ENCODE results near the gene CENPN.

The CENPN gene, protein sequence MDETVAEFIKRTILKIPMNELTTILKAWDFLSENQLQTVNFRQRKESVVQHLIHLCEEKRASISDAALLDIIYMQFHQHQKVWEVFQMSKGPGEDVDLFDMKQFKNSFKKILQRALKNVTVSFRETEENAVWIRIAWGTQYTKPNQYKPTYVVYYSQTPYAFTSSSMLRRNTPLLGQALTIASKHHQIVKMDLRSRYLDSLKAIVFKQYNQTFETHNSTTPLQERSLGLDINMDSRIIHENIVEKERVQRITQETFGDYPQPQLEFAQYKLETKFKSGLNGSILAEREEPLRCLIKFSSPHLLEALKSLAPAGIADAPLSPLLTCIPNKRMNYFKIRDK

DNA sequence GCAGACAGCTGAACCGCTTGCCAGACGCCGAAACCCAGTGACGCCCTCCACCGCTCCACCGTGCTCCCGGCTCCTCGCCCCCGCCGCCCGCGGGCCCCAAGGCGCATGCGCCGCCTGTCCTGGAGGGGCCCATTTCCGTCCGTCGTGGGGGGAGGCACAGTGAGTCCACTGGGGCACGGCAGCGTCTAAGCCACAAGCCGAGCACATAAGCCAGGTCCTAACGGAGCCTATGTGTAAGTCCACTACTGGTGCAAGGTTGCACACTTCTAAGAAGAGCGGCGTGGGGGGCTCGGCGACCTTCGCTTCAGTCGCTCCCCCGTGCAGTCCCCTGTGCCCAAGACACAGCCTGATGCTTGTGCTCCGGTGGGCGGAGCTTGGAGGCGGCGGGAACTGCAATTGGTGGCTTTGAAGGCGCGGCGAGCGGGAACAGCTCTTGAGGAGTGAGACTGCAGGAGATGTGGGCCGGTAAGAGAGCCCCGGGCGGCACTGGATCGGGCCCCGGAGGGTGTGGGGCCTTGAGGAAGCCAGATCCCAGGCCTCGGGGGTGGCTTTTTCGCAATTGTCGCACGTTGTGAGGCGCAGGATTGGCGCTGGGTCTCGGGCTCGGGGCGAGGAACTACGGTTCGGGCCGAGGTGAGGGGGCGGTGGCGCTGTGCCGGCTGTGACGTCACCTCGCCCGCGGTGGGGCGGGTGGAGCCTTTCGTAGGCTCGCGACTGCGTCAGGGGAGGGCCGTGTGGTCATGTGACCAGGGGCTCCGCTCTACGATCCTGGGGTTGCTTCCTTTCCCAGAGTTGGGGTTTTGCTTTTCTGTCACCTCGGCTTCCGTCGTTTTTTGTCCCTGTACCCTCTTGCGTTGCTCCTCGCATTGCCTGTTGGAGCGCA, at the start of gene CENPN, which contains the start of gene CMC2:
CENPN (plus strand) TSS at position 402 of the 883 bp plus-strand sequence. CDS start 4,726 bp downstream, outside the sequence.
CMC2 (minus strand) TSS at position 73 of the 883 bp plus-strand sequence. CDS start 9,491 bp downstream, outside the sequence.
- DNase-seq (ENCODE audit: extremely low spot score, insufficient read length, low read depth) (peak; percentile 82), FAIRE-seq (peak; percentile 89)

DNA sequence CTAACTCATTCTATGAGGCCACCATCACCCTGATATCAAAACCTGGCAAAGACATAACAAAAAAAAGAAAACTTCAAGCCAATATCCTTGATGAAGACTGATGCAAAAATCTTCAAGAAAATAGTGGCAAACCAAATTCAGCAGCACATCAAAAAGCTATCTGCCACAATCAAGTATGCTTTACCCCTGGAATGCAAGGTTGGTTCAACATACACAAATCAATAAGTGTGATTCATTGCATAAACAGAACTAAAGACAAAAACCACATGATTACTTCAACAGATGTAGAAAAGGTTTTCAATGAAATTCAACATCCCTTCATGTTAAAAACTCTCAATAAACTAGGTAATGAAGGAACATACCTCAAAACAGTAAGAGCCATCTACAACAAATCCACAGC, 48.7 kb upstream of the CENPN start:
- DNase-seq (ENCODE audit: extremely low spot score, insufficient read length, low read depth) (no peak), FAIRE-seq (no peak)

DNA sequence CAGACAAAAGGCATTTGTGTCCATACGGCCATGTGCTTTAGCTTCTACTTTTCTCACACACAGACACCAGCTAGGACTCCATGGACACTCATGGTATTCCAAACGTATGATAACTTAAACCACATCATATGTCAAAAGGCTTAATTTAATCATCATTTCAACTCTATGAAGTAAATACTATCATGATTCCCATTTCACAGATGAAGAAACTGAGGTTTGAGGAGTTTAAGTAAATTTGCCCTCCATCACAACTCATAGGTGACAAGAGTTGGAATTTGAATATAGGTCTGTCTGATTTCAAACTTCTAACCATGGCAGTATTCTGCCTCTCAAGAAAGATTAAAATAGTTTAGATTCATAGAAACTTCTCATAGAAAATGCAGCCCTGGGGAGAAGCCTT, 44.1 kb upstream of the CENPN start:
- DNase-seq (ENCODE audit: extremely low spot score, insufficient read length, low read depth) (no peak), FAIRE-seq (no peak)

DNA sequence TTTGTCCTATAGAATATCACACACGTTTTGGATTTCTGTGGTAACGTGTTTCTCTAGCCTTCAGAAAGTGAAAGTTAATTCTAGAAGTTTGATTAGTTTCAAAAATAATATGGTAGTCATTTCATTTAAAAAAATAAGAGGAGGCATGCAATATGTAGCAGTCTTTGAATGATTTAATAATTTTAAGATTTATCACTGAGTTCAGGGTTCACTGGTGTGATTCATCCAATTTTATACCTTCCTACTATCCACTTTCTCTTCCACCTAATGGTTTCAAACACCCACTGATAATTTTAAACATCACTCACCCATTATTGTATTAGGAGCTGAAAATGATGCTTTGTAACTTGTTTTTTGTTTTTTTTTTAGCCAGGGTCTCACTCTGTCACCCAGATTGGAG, 42.7 kb upstream of the CENPN start:
- FAIRE-seq (no peak), DNase-seq (ENCODE audit: extremely low spot score, insufficient read length, low read depth) (no peak)

DNA sequence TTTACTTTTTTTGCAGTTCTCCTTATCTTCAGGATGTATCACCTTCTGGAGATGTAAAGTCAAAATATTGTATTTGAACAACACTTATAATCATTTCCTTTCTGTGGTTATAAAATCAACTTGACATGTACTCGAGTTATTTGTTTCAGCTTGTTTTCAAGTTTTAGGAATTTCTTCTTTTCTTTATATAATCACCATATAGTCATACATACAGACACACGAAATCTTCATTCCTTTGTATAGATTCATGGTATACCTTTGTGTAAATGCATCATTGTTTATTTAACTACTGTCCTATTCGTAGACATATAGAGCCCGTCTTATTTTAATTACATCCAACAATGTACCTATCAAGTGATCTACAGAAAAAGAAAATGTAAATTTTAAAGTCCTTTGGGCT, 40.4 kb upstream of the CENPN start:
- no peak for DNase-seq (ENCODE audit: extremely low spot score, insufficient read length, low read depth)

DNA sequence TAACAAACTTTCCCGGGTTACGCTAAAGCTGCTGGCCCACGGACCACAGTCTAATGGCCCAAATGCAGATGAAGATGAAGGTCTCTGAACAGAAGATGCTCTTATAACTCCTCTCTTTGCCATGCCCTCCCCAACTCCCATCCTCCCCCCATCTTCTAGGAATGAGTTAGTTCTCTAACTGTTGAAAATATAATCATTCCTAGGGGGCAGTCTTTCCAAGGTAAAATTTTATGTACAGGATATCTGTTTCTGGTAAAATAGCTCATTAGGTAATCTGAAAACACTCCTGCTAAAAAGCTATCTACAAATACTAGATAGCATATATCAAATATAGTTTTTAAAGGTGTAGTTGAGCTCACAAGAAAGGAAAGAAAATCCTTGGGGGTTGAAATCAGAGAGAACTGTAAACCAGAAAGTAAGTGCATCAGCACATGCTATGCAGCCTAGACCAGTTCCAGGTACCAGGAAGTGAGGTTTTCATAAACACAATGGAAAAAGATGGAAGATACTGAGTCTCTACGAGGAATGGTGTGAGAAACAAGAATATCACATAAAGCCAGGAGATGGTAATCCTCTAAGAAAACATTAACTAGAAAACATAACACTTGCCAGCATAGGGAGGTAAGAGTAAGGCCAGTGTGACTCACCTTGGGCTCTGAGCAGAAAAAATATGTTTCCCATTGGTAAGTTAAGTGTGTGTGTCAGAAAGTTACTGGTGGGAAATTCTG, 38.5 kb upstream of the CENPN start:
- DNase-seq (ENCODE audit: extremely low spot score, insufficient read length, low read depth), result no peak
- no peak for FAIRE-seq

More for the DNA sequence above, 40.4 kb upstream of the CENPN start:
- no peak for FAIRE-seq

DNA sequence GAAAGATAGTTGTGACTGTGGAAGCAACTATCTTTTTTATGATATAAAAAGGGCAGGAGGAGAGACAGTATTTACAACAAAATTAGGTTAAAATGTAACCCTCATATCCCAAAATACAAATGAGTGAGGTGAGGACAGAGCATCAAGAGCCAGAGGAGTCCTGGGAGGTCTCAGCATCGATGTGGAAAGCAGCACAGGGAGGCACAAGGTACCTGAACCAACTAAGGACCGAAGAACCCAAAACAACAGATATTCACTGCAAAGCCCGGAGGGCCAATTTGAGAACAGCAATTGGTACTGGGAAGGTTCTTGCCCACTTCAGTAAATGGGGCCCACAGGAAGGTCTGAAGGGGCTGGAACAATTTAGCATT, 37.9 kb upstream of the CENPN start:
- no peak for FAIRE-seq
- DNase-seq (ENCODE audit: extremely low spot score, insufficient read length, low read depth), result no peak

DNA sequence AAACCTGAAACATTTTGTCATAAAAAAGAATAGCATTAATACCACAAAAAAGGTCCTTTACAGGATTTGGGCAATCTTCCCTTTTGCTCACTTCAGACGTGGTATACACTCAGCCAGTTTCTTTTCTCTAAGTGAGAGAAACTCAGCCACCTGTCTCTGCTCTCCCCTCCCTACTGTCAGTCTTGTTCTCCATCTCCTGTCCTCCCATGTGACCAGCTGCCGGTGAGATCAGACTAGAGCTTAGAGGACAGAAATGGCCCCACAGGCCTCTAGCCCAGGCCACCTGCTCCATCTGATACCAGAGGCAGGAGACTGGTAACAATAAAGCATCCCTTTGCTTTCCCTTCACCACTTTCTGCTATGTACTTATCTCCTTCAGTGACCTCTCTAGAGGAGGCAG, 35.2 kb upstream of the CENPN start:
- no peak for FAIRE-seq
- DNase-seq (ENCODE audit: extremely low spot score, insufficient read length, low read depth), result no peak

DNA sequence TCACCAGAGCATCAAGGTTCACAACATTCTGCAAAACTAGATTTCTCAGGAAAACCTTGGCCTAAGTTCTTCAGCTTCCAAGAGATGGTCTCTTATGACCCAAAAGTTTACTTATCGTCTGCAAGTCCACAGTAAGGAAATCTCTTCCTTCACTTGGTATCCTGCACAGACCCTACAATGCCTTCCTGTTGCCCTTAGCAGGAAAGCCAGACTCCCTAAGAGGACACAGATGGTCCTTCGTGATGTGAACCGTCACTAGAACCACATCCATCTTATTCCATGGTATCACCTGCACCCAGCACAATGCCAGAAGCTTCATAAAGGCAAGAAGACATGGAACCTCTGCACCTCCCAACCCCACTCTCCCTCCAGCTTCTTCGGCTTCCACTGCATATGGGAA, 34.4 kb upstream of the CENPN start:
- FAIRE-seq (no peak), DNase-seq (ENCODE audit: extremely low spot score, insufficient read length, low read depth) (no peak)

DNA sequence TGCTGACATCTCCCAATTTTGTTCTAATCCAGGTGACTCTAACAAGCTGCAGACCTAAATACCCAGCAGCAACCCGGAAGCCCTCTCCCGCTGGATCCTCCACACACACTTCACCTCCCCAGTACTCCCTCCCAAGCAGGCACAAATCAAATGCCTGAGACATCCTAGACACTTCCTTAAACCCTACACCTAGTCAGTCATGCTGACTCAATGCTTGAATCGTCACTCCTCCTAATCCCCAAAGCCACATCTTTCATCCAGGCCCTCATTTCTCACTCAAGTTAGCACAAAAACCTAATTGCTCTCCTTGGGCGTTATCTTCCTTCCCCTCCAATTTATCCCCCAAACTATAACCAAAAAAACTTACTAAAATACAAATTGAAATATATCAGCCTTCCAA, 33.0 kb upstream of the CENPN start:
- no peak for DNase-seq (ENCODE audit: extremely low spot score, insufficient read length, low read depth)
- FAIRE-seq, result no peak

DNA sequence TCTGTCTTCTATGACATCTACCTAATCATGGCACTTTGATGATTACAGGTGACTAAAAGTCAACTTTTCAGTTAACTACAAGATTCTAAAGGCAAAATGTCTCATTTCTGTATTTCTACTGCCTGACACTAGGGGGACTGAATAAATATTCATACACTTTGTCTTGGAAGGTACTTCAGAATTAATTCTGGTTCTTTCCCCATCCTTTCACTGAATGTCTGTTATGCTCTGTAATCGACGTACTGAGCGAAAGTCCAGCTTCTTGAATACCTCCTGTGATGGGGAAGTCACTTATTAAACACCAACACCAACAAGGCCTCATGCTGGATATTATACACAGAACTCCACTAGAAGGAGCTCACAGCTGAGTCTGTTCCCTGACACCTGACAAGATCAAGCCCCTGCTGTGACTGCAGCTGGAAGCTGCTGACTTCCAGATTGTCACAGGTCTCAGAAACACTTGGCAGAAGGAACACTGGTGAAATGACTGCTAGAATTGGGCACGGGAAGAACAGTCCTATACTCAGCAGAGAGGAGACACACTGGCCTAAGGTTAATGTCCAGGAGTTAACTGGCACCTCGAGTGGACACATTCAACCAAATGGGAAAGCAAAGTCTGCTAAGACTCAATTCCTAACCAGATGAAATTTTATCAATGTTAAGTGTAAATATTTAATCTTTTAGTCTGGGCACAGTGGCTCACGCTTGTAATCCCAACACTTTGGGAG, 32.2 kb upstream of the CENPN start:
- no peak for FAIRE-seq
- DNase-seq (ENCODE audit: extremely low spot score, insufficient read length, low read depth), result no peak

DNA sequence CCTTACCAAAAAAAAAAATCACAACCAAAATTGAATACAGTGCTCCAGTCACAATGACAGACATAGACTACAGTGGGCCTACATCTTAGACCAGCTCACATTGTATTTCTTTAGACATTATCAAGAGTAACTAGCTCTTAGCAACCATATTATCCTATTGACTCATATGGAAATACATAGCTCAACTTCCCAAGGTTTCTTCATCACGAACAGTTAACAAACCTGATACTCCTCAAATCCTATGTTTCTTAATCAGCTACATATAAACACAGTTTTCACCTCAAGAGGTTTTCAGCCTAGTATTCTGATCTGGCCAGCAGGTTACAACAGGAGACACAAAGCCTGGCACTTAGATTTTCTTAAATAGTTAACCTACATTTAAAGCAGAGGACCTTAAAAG, 30.1 kb upstream of the CENPN start:
- FAIRE-seq (no peak), DNase-seq (ENCODE audit: extremely low spot score, insufficient read length, low read depth) (no peak)

DNA sequence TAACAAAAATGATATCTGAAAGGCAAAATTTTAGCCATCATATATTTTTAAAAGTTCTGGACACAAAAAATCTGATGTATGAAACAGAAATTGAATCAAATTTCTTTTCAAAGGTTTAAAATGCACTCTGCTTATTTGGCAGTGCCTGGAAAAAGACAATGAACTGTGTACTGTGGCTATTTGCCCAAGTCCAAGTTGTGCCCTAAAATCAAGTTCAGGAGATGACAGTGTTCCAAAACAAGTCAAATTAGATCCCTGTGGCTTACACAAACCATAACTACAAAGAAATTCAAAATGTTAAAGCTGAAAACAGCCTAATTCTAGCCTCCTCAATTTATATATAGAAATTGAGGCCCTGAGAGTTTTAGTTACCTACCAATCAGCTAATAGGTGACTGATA, 25.9 kb upstream of the CENPN start:
- FAIRE-seq (no peak), DNase-seq (ENCODE audit: extremely low spot score, insufficient read length, low read depth) (no peak)

DNA sequence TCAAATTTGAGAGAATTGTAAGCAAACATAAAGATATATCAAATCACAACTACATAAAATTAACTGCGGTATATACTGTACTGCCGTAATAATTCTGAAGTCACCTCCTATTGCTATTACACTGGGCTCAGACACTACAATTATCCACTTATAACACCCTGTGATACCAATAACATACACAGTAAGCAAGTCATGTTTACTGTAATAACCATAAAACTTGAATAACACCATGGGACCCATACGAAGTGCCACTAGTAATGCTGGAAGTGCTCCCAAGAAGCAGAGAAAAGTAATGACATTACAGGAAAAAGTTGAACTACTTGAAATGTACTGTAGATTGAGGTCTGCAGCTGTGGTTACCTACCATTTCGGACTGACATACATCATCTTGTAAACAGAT, 24.4 kb upstream of the CENPN start:
- no peak for FAIRE-seq
- no peak for DNase-seq (ENCODE audit: extremely low spot score, insufficient read length, low read depth)

DNA sequence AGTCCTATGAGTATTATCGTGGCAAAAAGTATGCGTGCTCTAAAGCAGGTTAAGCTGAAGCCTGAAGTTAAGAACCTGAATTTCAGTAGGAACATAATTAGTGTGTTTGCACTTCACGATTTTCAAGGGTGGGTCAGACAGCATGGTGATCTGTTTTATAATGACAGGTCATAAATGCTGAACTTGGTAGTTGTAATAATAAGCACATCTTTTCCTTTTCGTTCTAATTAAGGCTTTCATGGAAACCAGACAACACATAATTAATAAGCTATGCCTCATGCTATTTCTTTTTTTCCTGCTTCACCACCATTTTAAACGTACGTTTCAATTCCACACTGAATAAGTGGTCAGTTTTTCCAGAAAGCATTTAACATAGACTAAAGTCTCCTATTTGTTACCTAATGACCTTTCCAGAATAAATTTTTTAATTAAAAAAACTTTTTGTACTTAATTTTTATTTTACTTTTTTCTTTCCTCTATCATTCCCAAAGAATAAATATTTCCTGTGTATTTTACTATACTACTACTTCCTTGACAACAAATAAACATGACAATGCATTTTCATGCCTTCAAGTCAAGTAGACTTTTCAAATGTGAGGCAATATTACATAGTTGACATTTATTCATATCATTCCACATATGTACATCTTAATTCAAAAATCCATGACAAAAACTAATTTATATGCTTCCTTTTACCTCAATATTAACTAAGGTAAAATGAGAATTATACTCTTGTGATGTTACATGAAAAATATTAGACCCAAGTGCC, 22.7 kb upstream of the CENPN start:
- no peak for DNase-seq (ENCODE audit: extremely low spot score, insufficient read length, low read depth)
- no peak for FAIRE-seq

DNA sequence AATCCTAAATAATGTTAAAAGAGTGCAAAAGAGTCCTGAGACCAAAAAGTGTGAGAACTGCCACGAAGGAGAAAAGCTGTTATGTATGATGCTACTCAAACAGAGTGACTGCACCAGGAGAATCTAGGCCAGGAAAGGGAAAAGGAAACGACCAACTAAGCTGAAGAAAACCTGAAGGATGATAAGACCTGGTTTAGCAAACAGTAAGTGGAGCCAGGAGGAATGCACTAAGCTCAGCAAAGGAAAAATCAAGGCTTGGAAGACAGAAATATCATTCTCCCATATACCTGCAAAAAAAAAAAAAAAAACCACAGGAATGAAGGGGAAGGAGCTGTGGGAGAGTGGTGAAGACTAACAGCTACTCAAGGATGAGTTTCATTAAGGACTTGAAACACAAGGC, 21.4 kb upstream of the CENPN start:
- FAIRE-seq (no peak), DNase-seq (ENCODE audit: extremely low spot score, insufficient read length, low read depth) (no peak)

DNA sequence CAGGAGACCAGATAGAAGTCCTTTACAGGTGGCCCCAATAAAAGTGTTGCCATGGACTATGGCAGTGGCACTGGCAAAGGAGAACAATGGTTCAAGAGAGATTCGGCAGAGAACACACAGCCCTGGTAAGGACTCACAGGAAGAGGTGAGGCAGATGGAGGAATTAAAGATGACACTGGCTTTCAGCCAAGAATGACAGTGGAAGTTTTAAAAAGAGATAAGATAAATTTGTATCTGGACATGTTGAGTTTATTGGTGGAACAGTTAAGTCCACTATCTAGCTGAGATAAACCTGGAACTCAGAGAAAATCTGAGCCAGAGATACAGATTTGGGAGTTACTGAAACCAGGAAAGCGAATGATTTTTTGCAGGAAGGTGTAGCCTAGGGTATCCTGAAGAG, 20.5 kb upstream of the CENPN start:
- FAIRE-seq (no peak), DNase-seq (ENCODE audit: extremely low spot score, insufficient read length, low read depth) (no peak)

DNA sequence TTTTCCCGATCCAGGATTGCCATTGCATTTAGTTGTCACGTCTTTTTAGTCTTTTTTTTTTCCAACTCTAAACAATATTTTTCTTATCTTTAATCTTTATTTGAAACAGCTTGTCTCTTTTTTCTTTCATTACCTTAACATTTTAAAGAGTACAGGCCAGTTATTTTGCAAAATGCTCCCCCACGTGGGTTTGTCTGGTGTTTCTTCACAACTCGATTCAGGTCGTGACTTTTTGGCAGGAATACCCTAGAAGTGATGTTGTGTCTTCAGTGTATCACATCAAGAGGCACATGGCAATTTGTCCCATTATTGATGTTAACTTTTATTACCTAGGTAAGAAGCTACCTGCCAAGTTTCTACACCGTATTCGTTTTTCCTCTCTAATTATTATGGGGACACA, 18.3 kb upstream of the CENPN start:
- no peak for DNase-seq (ENCODE audit: extremely low spot score, insufficient read length, low read depth)
- FAIRE-seq, result no peak

DNA sequence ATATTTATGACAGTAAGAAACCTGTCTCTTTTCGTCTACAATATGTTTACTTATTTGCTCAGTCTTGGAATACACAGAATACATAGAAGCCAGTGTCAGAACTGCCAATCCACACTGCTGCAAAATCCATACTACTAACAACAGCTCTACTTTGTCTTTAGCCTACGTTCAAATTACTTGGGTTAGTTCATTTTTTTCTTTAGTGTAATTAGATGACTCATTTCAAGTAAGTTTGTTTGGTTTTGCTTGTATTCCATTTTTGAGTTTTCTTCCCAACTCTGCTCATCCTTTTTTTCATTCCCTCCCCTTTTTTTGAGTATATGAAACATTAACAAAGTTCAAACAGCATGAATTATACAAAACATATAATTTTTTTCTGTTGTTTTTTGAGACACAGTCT, 17.2 kb upstream of the CENPN start:
- DNase-seq (ENCODE audit: extremely low spot score, insufficient read length, low read depth), result no peak
- no peak for FAIRE-seq
